ENCODE measurements around the gene NMRK1. TPM values are rescaled to one million over a fixed set of nuclear protein-coding genes. Genes with fewer than 3 reads are reported as not detected.

Gene NMRK1
- total RNA-seq, 1 donor from 2014 or later = 7.2 TPM

DNA sequence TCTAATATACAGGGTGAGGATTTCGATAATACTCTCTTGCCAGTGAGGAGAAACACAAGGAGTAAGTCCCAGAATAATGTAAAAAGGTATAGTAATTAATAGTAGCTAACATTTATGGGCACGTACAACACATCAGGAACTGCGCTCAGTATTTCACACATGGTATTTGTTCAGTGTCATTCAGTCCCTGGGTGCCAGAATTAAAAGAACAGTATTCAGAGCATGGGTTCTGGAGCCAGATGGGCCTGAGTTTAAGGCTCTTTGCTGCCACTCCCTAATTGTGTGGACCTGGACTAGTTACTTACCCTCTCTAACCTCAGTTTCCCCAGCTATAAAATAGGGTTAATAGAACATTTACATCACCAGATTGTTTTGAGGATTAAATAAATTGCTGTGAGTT lies 16.7 kb upstream of the NMRK1 start:
- no peak for DNase-seq (ENCODE audit: low spot score)
- Mint-ChIP-seq H3K36me3 (ENCODE audit: low read depth) (no peaks in the 10 kb centered on the region), H3K27me3 (ENCODE audit: low read depth) (no peaks in the 10 kb centered on the region), H3K4me1 (ENCODE audit: low read depth) (peaks cover 24% of the 10 kb centered on the region), H3K27ac (ENCODE audit: unreplicated experiment) (no peak overlapping the region), H3K9me3 (ENCODE audit: low read depth) (no peaks in the 10 kb centered on the region), H3K4me3 (ENCODE audit: unreplicated experiment) (no peak overlapping the region)
- TF ChIP-seq CTCF (IDR thresholded peaks at IDR 0.05) = no peak

DNA sequence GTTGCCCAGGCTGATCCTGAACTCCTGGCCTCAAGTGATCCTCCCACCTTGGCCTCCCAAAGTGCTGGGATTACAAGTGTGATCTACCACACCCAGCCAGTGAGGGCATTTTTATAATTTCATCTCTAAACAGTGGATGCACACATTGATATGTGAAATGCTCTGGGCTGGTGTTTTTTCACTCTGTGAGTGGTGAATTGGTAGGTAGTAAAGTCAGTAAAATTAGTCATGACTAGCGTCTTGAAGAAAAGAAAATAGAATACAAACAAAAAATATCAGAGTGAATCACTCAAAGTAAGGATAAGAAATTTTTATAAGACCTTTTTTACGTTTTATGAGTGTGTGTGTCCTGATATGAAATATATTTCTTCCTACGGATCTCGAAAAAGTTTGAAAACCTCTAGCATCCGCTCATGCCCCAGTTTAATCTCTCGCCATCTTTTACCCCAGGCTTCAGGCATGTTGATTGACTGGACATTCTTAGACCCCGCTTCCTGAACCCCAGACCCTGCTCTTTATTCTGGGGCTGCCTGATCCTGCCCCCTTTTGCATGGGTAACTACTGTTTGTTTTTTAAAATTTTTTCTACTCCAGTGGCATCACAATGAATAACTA lies 14.3 kb upstream of the NMRK1 start:
- Mint-ChIP-seq H3K36me3 (ENCODE audit: low read depth) (no peaks in the 10 kb centered on the region), H3K9me3 (ENCODE audit: low read depth) (no peaks in the 10 kb centered on the region), H3K4me3 (ENCODE audit: unreplicated experiment) (no peak overlapping the region), H3K4me1 (ENCODE audit: low read depth) (peaks cover 21% of the 10 kb centered on the region), H3K27me3 (ENCODE audit: low read depth) (no peaks in the 10 kb centered on the region), H3K27ac (ENCODE audit: unreplicated experiment) (no peak overlapping the region)
- DNase-seq (ENCODE audit: low spot score) = no peak
- no peak for TF ChIP-seq CTCF (IDR thresholded peaks at IDR 0.05)

- no peaks in the 10 kb centered on the region for H3K36me3 Mint-ChIP-seq (ENCODE audit: low read depth)
- no peak overlapping the region for H3K4me3 Mint-ChIP-seq (ENCODE audit: unreplicated experiment)
- peaks cover 25% of the 10 kb centered on the region for H3K4me1 Mint-ChIP-seq (ENCODE audit: low read depth)
- no peak overlapping the region for H3K27ac Mint-ChIP-seq (ENCODE audit: unreplicated experiment)
- DNase-seq (ENCODE audit: low spot score) = no peak
- TF ChIP-seq CTCF (IDR thresholded peaks at IDR 0.05) = no peak
- no peaks in the 10 kb centered on the region for H3K27me3 Mint-ChIP-seq (ENCODE audit: low read depth)
- no peaks in the 10 kb centered on the region for H3K9me3 Mint-ChIP-seq (ENCODE audit: low read depth)
Observed at GRCh38 chr9:75101004-75101588, 13.1 kb upstream of the NMRK1 start.

- H3K4me3 Mint-ChIP-seq (ENCODE audit: unreplicated experiment) = no peak overlapping the region
- no peak for DNase-seq (ENCODE audit: low spot score)
- no peaks in the 10 kb centered on the region for H3K27me3 Mint-ChIP-seq (ENCODE audit: low read depth)
- H3K27ac Mint-ChIP-seq (ENCODE audit: unreplicated experiment) = no peak overlapping the region
- peaks cover 15% of the 10 kb centered on the region for H3K4me1 Mint-ChIP-seq (ENCODE audit: low read depth)
- no peaks in the 10 kb centered on the region for H3K36me3 Mint-ChIP-seq (ENCODE audit: low read depth)
- no peaks in the 10 kb centered on the region for H3K9me3 Mint-ChIP-seq (ENCODE audit: low read depth)
- TF ChIP-seq CTCF (IDR thresholded peaks at IDR 0.05) = no peak
Observed at GRCh38 chr9:75096796-75097195, 8.8 kb upstream of the NMRK1 start.

- H3K4me3 Mint-ChIP-seq (ENCODE audit: unreplicated experiment) = no peak overlapping the region
- H3K27ac Mint-ChIP-seq (ENCODE audit: unreplicated experiment) = no peak overlapping the region
- H3K4me1 Mint-ChIP-seq (ENCODE audit: low read depth) = peaks cover 38% of the 10 kb centered on the region
- TF ChIP-seq CTCF (IDR thresholded peaks at IDR 0.05) = no peak
- no peak for DNase-seq (ENCODE audit: low spot score)
- H3K36me3 Mint-ChIP-seq (ENCODE audit: low read depth) = no peaks in the 10 kb centered on the region
- no peaks in the 10 kb centered on the region for H3K27me3 Mint-ChIP-seq (ENCODE audit: low read depth)
- no peaks in the 10 kb centered on the region for H3K9me3 Mint-ChIP-seq (ENCODE audit: low read depth)
Observed at GRCh38 chr9:75092766-75093165, 4.8 kb upstream of the NMRK1 start.
